Thymus (tissue), 11 donors: ENCODE measurements around the gene RGS3. TPM values are rescaled to one million over a fixed set of nuclear protein-coding genes. Genes with fewer than 3 reads are reported as not detected.

ENCODE experiments used
- DNase-seq, 9 donors: peaks; one replicate each; pipeline ENCODE4 v3.0.0-alpha.2; 2013; ENCODE audit warnings: low spot score in 9 of 9, low read depth in 6 of 9, missing footprints in 1 of 9
- H3K27ac ChIP-seq, 2 donors: one replicate each; pipeline ENCODE4 v1.5.1; 2013; ENCODE audit warnings: control low read depth in 1 of 2, low read depth in 1 of 2, low read length in 1 of 2, mild to moderate bottlenecking in 1 of 2, moderate library complexity in 1 of 2
- H3K27me3 ChIP-seq, 2 donors: one replicate each; pipeline ENCODE4 v1.5.1; 2013; ENCODE audit warnings: low read length in 1 of 2; ENCODE audit not compliant: control insufficient read depth in 2 of 2, insufficient read depth in 1 of 2
- H3K36me3 ChIP-seq, 2 donors: one replicate each; pipeline ENCODE4 v1.5.1; 2013; ENCODE audit warnings: low read length in 1 of 2, mild to moderate bottlenecking in 1 of 2, moderate library complexity in 1 of 2; ENCODE audit not compliant: control insufficient read depth in 2 of 2, insufficient read depth in 2 of 2
- H3K4me1 ChIP-seq, 2 donors: one replicate each; pipeline ENCODE4 v1.5.1; 2013; ENCODE audit warnings: low read length in 2 of 2; ENCODE audit not compliant: control insufficient read depth in 2 of 2, insufficient read depth in 2 of 2
- H3K4me3 ChIP-seq, 2 donors: one replicate each; pipeline ENCODE4 v1.5.1; 2013; ENCODE audit warnings: low read length in 2 of 2, control low read depth in 1 of 2, mild to moderate bottlenecking in 1 of 2
- H3K9me3 ChIP-seq, 2 donors: one replicate each; pipeline ENCODE4 v1.5.1; 2013; ENCODE audit warnings: low read length in 1 of 2, mild to moderate bottlenecking in 1 of 2; ENCODE audit not compliant: control insufficient read depth in 2 of 2, insufficient read depth in 1 of 2
- WGBS: extraction: QIAGEN DNeasy Blood & Tissue Kit; methylation state at CpG from one replicate; pipeline ENCODE4 v1.1.7; 2013; 5-methylcytosine and 5-hydroxymethylcytosine counted together
- polyA plus RNA-seq: library from polyadenylated mRNA; stranded (reverse); fragments of 200-250 nt; gene quantifications from one replicate; pipeline ENCODE4 v1.2.3, GENCODE V29; 2013
- total RNA-seq: library from RNA; stranded (reverse); fragments of 120-200 nt; gene quantifications from one replicate; pipeline ENCODE4 v1.2.4, GENCODE V29; 2013
- donor health status: healthy.

The RGS3 gene
- total and polyA plus RNA-seq, 2 donors: 16.5 to 21.4 TPM

DNA sequence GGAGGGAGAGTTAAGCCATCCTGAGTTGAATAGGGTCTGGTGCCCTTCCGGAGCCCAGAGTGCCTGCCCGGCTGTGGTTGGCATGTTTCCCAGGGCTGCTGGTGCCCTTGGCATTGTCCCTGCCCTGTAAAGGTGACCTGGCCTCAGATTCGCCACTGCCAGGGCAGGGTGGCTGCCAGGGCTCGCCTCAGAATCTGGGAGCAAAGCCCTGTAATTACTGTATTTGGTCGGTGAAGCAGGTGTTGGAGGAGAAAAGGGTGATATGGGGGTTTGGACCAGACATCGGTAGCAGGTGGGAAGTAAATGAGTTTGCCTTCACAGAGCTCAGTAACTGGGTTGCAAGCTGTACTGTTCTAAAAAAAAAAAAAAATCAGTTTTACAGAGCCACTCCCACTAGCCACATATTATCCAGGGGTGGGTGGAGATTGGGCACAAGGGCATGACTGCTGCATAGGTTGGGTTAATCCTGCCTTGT is 47.6 kb downstream of the RGS3 start:
- Histone ChIP-seq H3K36me3 (peaks cover 0 to 13% of the 10 kb centered on the region in 2 donors), H3K9me3 (no peaks in the 10 kb centered on the region), H3K4me3 (no peak overlapping the region), H3K27ac (no peak overlapping the region), H3K27me3 (no peaks in the 10 kb centered on the region), H3K4me1 (peaks cover 21 to 47% of the 10 kb centered on the region in 2 donors)
- DNase-seq: no peak
- WGBS: 86% methylated on average over 6 of the region's 6 CpGs

DNA sequence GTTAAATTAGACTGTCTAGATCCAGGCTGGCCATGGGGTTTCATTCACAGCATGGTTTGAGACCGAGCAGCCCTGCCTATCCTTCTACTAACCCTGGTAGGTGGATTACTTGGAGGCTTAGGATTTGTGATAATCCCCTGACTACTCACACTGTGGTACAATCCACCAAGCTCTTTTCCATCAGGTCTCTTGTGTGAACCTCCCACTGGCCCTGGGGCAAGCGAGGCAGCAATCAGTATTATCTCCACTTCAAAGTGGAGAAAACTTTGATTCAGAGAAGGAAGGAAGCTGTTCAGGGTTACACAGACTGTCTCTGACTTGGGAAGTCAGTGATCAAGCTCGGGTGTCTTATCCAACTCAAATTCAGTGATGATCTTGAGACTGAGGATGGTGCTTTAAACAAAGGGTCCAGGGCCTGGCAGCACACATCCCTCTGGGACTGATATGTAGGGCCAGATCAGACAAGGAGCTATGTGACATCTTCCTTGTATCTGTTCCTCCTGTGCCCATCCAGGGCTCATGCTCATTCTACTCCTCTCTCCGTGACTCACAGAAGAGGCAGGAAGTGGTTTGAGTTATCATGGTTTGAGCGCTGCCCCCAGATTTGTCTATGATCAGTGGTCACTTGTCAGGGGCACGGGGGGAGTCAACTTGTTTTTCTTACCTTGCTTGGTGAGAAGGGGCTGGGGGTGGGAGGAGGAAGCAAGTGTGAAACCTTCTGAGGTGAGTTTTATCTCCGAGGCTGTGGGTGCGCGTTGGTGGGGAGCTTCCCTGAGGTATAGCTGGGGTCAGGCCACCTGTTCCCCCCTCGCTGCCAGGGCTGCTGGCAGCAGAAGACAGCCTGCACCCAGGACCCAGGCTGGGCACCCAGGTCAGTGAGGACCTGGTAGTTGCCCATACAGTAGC is 48.6 kb downstream of the RGS3 start:
- peaks cover 26 to 54% of the 10 kb centered on the region in 2 donors for H3K4me1 ChIP-seq
- H3K36me3 ChIP-seq: peaks cover 0 to 13% of the 10 kb centered on the region in 2 donors
- peak overlapping the region; percentile 44 to 51 for H3K27ac ChIP-seq
- 13% methylated on average over 10 of the region's 10 CpGs for WGBS
- no peaks in the 10 kb centered on the region for H3K9me3 ChIP-seq
- H3K27me3 ChIP-seq: no peaks in the 10 kb centered on the region
- DNase-seq: peak in 4 of 9 donors; percentile 25 to 68 (median 41)
- no peak overlapping the region for H3K4me3 ChIP-seq

DNA sequence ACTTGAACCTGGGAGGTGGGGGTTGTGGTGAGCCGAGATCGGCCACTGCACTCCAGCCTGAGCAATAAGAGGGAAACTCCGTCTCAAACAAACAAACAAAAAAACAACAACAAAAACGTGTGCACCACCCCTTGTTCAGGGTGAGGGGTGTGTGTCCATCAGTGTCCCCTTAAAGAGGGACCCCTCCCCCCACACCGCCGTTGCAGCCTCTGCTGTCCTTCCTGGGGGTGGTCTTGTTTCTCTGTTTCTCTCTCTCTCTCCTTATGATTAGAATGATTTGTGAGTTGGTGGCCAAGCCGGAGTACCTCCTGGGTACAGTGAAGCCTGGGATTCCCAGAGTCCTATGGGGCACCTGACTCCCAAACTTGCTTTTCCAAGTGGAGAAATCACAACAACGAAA is 49.6 kb downstream of the RGS3 start:
- 97% methylated on average over 8 of the region's 8 CpGs for WGBS

DNA sequence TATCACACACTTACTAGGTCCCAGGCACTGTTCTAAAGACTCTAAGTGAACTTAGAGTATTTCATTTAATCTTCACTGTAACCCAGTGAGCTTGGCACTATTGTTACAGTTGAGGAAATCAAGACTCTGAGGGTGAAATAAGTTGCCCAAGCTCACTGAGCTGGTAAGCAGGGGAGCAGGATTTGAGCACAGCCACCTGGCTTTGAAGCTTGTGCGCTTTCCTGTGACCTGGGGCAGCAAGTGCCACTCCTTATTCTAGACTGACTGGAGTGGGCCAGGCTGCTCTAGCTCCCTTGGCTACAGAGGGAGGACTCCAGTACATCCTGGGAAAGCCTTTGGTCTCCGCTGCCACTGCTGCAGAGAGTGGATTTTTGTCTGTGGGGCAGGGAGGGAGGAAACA is 50.0 kb downstream of the RGS3 start:
- 90% methylated on average over 2 of the region's 2 CpGs for WGBS

More for the DNA sequence above, 49.6 kb downstream of the RGS3 start:
- H3K27me3 ChIP-seq: no peaks in the 10 kb centered on the region
- no peak overlapping the region for H3K4me3 ChIP-seq
- H3K27ac ChIP-seq: no peak overlapping the region
- H3K9me3 ChIP-seq: no peaks in the 10 kb centered on the region
- peaks cover 33 to 63% of the 10 kb centered on the region in 2 donors for H3K4me1 ChIP-seq
- peaks cover 0 to 6% of the 10 kb centered on the region in 2 donors for H3K36me3 ChIP-seq
- DNase-seq: no peak

DNA sequence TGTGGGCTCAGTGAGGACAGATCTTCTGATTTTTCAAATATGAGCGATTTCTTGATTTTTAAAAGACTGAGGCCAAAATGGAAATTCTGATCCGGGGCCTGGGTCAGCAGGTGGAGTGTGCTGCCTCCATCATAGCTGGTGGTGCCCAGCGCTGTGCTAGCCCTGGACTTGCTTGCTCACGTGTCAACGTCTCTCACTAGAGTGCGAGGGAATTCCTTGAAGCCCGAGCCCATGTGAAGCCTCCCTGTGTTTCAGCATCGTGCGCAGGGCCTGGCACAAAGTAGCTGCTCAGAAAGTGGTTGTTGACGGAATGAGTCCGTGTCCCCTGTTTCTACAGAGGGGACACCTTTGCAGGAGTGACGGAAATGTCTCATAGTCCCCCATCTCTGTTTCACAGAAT is 50.5 kb downstream of the RGS3 start:
- WGBS: 98% methylated on average over 12 of the region's 12 CpGs
- peaks cover 39 to 70% of the 10 kb centered on the region in 2 donors for H3K4me1 ChIP-seq

More for the DNA sequence above, 50.0 kb downstream of the RGS3 start:
- DNase-seq: peak in 1 of 9 donors; percentile 47
- H3K36me3 ChIP-seq: peaks cover 0 to 4% of the 10 kb centered on the region in 2 donors
- H3K4me1 ChIP-seq: peaks cover 36 to 65% of the 10 kb centered on the region in 2 donors
- no peak overlapping the region for H3K4me3 ChIP-seq
- no peak overlapping the region for H3K27ac ChIP-seq
- H3K9me3 ChIP-seq: no peaks in the 10 kb centered on the region
- no peaks in the 10 kb centered on the region for H3K27me3 ChIP-seq

DNA sequence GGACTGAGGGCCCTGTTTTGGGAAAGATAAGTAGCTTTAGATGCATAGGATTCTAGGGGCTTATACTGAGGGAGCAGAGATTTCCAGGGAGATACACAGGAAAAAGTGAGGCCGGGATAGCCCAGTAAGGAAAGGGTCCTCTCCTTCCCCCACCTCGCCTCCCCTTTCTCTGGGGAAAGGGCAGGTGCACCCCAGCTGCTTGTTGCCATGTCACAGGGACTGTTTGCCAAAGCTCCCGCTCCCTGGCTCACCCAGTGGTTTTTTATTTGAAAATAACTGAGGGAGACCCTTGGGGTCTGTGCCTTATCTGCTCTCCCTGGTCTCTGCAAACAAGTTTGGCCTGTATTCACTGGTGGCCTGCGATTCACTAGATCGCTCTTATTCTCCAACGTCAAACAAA is 51.2 kb downstream of the RGS3 start:
- Histone ChIP-seq H3K36me3 (peaks cover 0 to 7% of the 10 kb centered on the region in 2 donors), H3K27ac (no peak overlapping the region), H3K4me3 (no peak overlapping the region), H3K9me3 (no peaks in the 10 kb centered on the region), H3K4me1 (peaks cover 39 to 71% of the 10 kb centered on the region in 2 donors), H3K27me3 (no peaks in the 10 kb centered on the region)
- DNase-seq: no peak
- 85% methylated on average over 6 of the region's 6 CpGs for WGBS

More for the DNA sequence above, 50.5 kb downstream of the RGS3 start:
- Histone ChIP-seq H3K4me3 (no peak overlapping the region), H3K27me3 (no peaks in the 10 kb centered on the region), H3K36me3 (peaks cover 0 to 7% of the 10 kb centered on the region in 2 donors), H3K27ac (no peak overlapping the region), H3K9me3 (no peaks in the 10 kb centered on the region)
- no peak for DNase-seq

DNA sequence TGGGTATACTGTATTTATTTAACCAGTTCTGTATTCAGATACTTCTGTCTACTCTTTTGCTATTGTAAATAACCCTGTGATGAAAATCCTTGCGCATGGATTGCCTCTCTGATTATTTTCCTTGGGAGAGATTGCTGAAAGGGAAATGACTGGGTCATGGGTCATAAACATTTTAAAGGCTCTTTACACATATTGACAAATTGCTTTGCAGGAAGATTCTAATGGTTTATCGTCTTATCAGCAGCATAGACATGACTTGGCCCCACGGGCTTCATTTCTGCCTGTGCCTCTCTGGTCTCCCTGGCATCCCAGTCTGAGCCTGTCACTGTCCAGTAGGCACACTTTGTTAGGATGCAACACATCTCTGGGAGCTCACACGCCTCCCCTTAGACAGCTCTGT is 52.3 kb downstream of the RGS3 start:
- H3K27me3 ChIP-seq: no peaks in the 10 kb centered on the region
- H3K4me3 ChIP-seq: no peak overlapping the region
- H3K36me3 ChIP-seq: peaks cover 0 to 13% of the 10 kb centered on the region in 2 donors
- DNase-seq: no peak
- WGBS: 98% methylated on average over 4 of the region's 4 CpGs
- peaks cover 47 to 81% of the 10 kb centered on the region in 2 donors for H3K4me1 ChIP-seq
- H3K27ac ChIP-seq: no peak overlapping the region
- no peaks in the 10 kb centered on the region for H3K9me3 ChIP-seq

DNA sequence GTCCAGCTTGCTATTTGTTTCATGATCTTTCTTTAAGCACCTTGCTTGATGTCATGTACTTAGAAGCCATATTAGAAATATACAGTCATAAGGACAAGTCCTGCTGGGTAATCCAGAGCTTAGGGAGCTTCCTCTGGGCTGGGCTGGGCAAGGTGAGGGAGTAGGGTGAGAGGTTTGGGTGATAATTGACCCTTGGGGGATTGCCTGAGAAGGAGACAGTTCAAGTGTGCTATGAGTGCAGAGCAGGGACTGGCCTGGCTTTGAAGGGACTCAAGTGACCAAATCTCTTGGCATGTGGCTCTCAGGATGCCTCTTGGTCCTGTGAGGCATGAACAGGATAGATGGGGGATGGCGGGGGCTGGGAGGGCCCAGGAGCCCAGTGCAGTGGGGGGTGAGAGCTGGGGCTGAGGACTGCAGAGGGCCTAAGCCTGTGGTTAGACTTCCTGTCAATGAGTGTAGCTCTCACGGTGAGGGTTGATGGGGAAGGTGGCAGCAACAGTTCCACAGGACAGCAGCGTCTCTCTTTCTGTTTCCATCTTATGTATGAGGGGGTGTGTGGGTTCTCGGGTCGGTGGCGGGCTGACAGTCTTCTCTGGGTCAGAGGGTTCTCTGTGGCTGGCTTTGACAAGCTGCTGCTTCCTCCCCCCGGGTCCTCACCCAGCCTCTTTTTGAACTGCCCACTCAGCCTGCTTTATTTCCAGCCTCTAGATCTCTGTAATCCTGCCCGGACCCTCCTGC is 53.5 kb downstream of the RGS3 start:
- Histone ChIP-seq H3K4me3 (peak overlapping the region; percentile 14 to 30), H3K9me3 (no peaks in the 10 kb centered on the region), H3K27me3 (no peaks in the 10 kb centered on the region), H3K36me3 (peaks cover 0 to 13% of the 10 kb centered on the region in 2 donors), H3K4me1 (peaks cover 45 to 72% of the 10 kb centered on the region in 2 donors), H3K27ac (peak overlapping the region; percentile 58 to 80)
- 8% methylated on average over 8 of the region's 8 CpGs for WGBS
- DNase-seq: peak in 3 of 9 donors; percentile 40 to 74 (median 64)
